ENCODE data around the gene ASB9.

The ASB9 gene

GRCh38 chrX:15216280-15216679, 53.6 kb downstream of the ASB9 start:
- Histone ChIP-seq H2AFZ (ENCODE audit: low read depth, low read length, severe bottlenecking) (no peak overlapping the region), H3K9ac (ENCODE audit: low read length) (no peak overlapping the region), H3K79me2 (ENCODE audit: insufficient read depth, low read length) (no peaks in the 10 kb centered on the region), H4K20me1 (ENCODE audit: low read depth, low read length) (no peaks in the 10 kb centered on the region), H3K4me3 (ENCODE audit: insufficient read depth, low read length, poor library complexity, severe bottlenecking) (no peak overlapping the region), H3K27me3 (ENCODE audit: low read length) (no peaks in the 10 kb centered on the region), H3K9me3 (ENCODE audit: insufficient read depth, low read length) (no peaks in the 10 kb centered on the region), H3F3A (ENCODE audit: insufficient read depth) (no peaks in the 10 kb centered on the region), H3K9me2 (replicated peaks; ENCODE audit: insufficient read depth, low read length) (no peaks in the 10 kb centered on the region), H3K36me3 (ENCODE audit: low read length) (no peaks in the 10 kb centered on the region), H3K4me2 (ENCODE audit: low read depth, low read length, poor library complexity, severe bottlenecking) (no peak overlapping the region), H3K27ac (ENCODE audit: low read depth, low read length) (no peak overlapping the region)
- TF ChIP-seq CTCF (IDR thresholded peaks at IDR 0.05; ENCODE audit: insufficient read depth, low read length, poor library complexity, severe bottlenecking) (no peak), EZH2phosphoT487 (conservative IDR thresholded peaks at IDR 0.05; ENCODE audit: low read length) (no peak)

GRCh38 chrX:15215366-15215765, 54.5 kb downstream of the ASB9 start:
- Histone ChIP-seq H3K4me2 (ENCODE audit: low read depth, low read length, poor library complexity, severe bottlenecking) (no peak overlapping the region), H3K27ac (ENCODE audit: low read depth, low read length) (no peak overlapping the region), H4K20me1 (ENCODE audit: low read depth, low read length) (no peaks in the 10 kb centered on the region), H3K79me2 (ENCODE audit: insufficient read depth, low read length) (no peaks in the 10 kb centered on the region), H2AFZ (ENCODE audit: low read depth, low read length, severe bottlenecking) (no peak overlapping the region), H3K9me2 (replicated peaks; ENCODE audit: insufficient read depth, low read length) (no peaks in the 10 kb centered on the region), H3K27me3 (ENCODE audit: low read length) (no peaks in the 10 kb centered on the region), H3F3A (ENCODE audit: insufficient read depth) (no peaks in the 10 kb centered on the region), H3K9me3 (ENCODE audit: insufficient read depth, low read length) (no peaks in the 10 kb centered on the region), H3K9ac (ENCODE audit: low read length) (no peak overlapping the region), H3K36me3 (ENCODE audit: low read length) (no peaks in the 10 kb centered on the region), H3K4me3 (ENCODE audit: insufficient read depth, low read length, poor library complexity, severe bottlenecking) (no peak overlapping the region)
- TF ChIP-seq EZH2phosphoT487 (conservative IDR thresholded peaks at IDR 0.05; ENCODE audit: low read length): no peak

- Histone ChIP-seq H3K36me3 (ENCODE audit: low read length) (no peaks in the 10 kb centered on the region), H3K4me2 (ENCODE audit: low read depth, low read length, poor library complexity, severe bottlenecking) (no peak overlapping the region), H4K20me1 (ENCODE audit: low read depth, low read length) (no peaks in the 10 kb centered on the region), H3K9me3 (ENCODE audit: insufficient read depth, low read length) (no peaks in the 10 kb centered on the region), H3K9ac (ENCODE audit: low read length) (no peak overlapping the region), H3K27ac (ENCODE audit: low read depth, low read length) (no peak overlapping the region), H3K4me3 (ENCODE audit: insufficient read depth, low read length, poor library complexity, severe bottlenecking) (no peak overlapping the region), H3K9me2 (replicated peaks; ENCODE audit: insufficient read depth, low read length) (no peaks in the 10 kb centered on the region), H2AFZ (ENCODE audit: low read depth, low read length, severe bottlenecking) (no peak overlapping the region), H3K79me2 (ENCODE audit: insufficient read depth, low read length) (no peaks in the 10 kb centered on the region), H3F3A (ENCODE audit: insufficient read depth) (no peaks in the 10 kb centered on the region), H3K27me3 (ENCODE audit: low read length) (no peaks in the 10 kb centered on the region)
- TF ChIP-seq CTCF (IDR thresholded peaks at IDR 0.05; ENCODE audit: insufficient read depth, low read length, poor library complexity, severe bottlenecking) (no peak), EZH2phosphoT487 (conservative IDR thresholded peaks at IDR 0.05; ENCODE audit: low read length) (no peak)
Measured at GRCh38 chrX:15214588-15214987, 55.3 kb downstream of the ASB9 start.

- H3F3A ChIP-seq (ENCODE audit: insufficient read depth): no peaks in the 10 kb centered on the region
- H3K27me3 ChIP-seq (ENCODE audit: low read length): no peaks in the 10 kb centered on the region
- no peak overlapping the region for H3K4me2 ChIP-seq (ENCODE audit: low read depth, low read length, poor library complexity, severe bottlenecking)
- no peaks in the 10 kb centered on the region for H3K36me3 ChIP-seq (ENCODE audit: low read length)
- no peak overlapping the region for H3K27ac ChIP-seq (ENCODE audit: low read depth, low read length)
- H3K79me2 ChIP-seq (ENCODE audit: insufficient read depth, low read length): no peaks in the 10 kb centered on the region
- no peak overlapping the region for H2AFZ ChIP-seq (ENCODE audit: low read depth, low read length, severe bottlenecking)
- H4K20me1 ChIP-seq (ENCODE audit: low read depth, low read length): no peaks in the 10 kb centered on the region
- no peak overlapping the region for H3K4me3 ChIP-seq (ENCODE audit: insufficient read depth, low read length, poor library complexity, severe bottlenecking)
- no peaks in the 10 kb centered on the region for H3K9me3 ChIP-seq (ENCODE audit: insufficient read depth, low read length)
- H3K9me2 ChIP-seq (replicated peaks; ENCODE audit: insufficient read depth, low read length): no peaks in the 10 kb centered on the region
- H3K9ac ChIP-seq (ENCODE audit: low read length): no peak overlapping the region
- TF ChIP-seq CTCF (IDR thresholded peaks at IDR 0.05; ENCODE audit: insufficient read depth, low read length, poor library complexity, severe bottlenecking): no peak
- TF ChIP-seq EZH2phosphoT487 (conservative IDR thresholded peaks at IDR 0.05; ENCODE audit: low read length): no peak
Measured at GRCh38 chrX:15209096-15209495, 60.8 kb downstream of the ASB9 start.
